ENCODE measurements around the gene ACOT7.

Gene ACOT7

GRCh38 chr1:6270401-6270800 lies 123.2 kb downstream of the ACOT7 start:
- Histone ChIP-seq H3K27me3 (ENCODE audit: insufficient read depth, low read length) (0 out of 2 replicates have a peak, but pooled peaks cover 3% of the 10 kb centered on the region), H3K36me3 (ENCODE audit: insufficient read depth, low read length) (no peaks in the 10 kb centered on the region), H3F3A (ENCODE audit: insufficient read depth, low read length) (no peaks in the 10 kb centered on the region), H3K4me1 (ENCODE audit: insufficient read depth, low read length, severe bottlenecking) (no peaks in the 10 kb centered on the region), H3K27ac (ENCODE audit: low read depth, low read length, poor library complexity, severe bottlenecking) (no peak overlapping the region), H3K9me2 (ENCODE audit: low read depth, low read length) (no peaks in the 10 kb centered on the region), H3K4me2 (ENCODE audit: low read length) (no peak overlapping the region), H4K20me1 (ENCODE audit: insufficient read depth, low read length) (no peaks in the 10 kb centered on the region), H3K9ac (ENCODE audit: low read length) (no peak overlapping the region), H3K4me3 (ENCODE audit: low read depth, low read length, poor library complexity, severe bottlenecking) (no peak overlapping the region), H3K79me2 (ENCODE audit: insufficient read depth, low read length) (no peaks in the 10 kb centered on the region), H2AFZ (ENCODE audit: low read length) (no peak overlapping the region), H3K9me3 (ENCODE audit: low read length) (no peaks in the 10 kb centered on the region)
- TF ChIP-seq CTCF (IDR thresholded peaks at IDR 0.05; ENCODE audit: low read length), result no peak
- no peak for TF ChIP-seq EZH2 (IDR thresholded peaks at IDR 0.05; ENCODE audit: borderline replicate concordance, low read length)

- Histone ChIP-seq H3K4me3 (ENCODE audit: low read depth, low read length, poor library complexity, severe bottlenecking) (no peak overlapping the region), H3K9me2 (ENCODE audit: low read depth, low read length) (no peaks in the 10 kb centered on the region), H3K4me1 (ENCODE audit: insufficient read depth, low read length, severe bottlenecking) (no peaks in the 10 kb centered on the region), H3K4me2 (ENCODE audit: low read length) (no peak overlapping the region), H2AFZ (ENCODE audit: low read length) (no peak overlapping the region), H3F3A (ENCODE audit: insufficient read depth, low read length) (no peaks in the 10 kb centered on the region), H3K9ac (ENCODE audit: low read length) (no peak overlapping the region), H3K9me3 (ENCODE audit: low read length) (no peaks in the 10 kb centered on the region), H3K36me3 (ENCODE audit: insufficient read depth, low read length) (no peaks in the 10 kb centered on the region), H3K79me2 (ENCODE audit: insufficient read depth, low read length) (no peaks in the 10 kb centered on the region), H3K27me3 (ENCODE audit: insufficient read depth, low read length) (0 out of 2 replicates have a peak, but pooled peaks cover 3% of the 10 kb centered on the region), H4K20me1 (ENCODE audit: insufficient read depth, low read length) (no peaks in the 10 kb centered on the region), H3K27ac (ENCODE audit: low read depth, low read length, poor library complexity, severe bottlenecking) (no peak overlapping the region)
- TF ChIP-seq EZH2 (IDR thresholded peaks at IDR 0.05; ENCODE audit: borderline replicate concordance, low read length), result no peak
- TF ChIP-seq CTCF (IDR thresholded peaks at IDR 0.05; ENCODE audit: low read length), result no peak
Observed at GRCh38 chr1:6269720-6270400, 123.7 kb downstream of the ACOT7 start.

GRCh38 chr1:6269296-6269695 lies 124.3 kb downstream of the ACOT7 start:
- H3K4me3 ChIP-seq (ENCODE audit: low read depth, low read length, poor library complexity, severe bottlenecking), result no peak overlapping the region
- no peak overlapping the region for H3K27ac ChIP-seq (ENCODE audit: low read depth, low read length, poor library complexity, severe bottlenecking)
- H3K36me3 ChIP-seq (ENCODE audit: insufficient read depth, low read length), result no peaks in the 10 kb centered on the region

More at GRCh38 chr1:6269296-6269695, 124.3 kb downstream of the ACOT7 start:
- Histone ChIP-seq H3K9me2 (ENCODE audit: low read depth, low read length) (no peaks in the 10 kb centered on the region), H3K79me2 (ENCODE audit: insufficient read depth, low read length) (no peaks in the 10 kb centered on the region), H3K9ac (ENCODE audit: low read length) (no peak overlapping the region), H4K20me1 (ENCODE audit: insufficient read depth, low read length) (no peaks in the 10 kb centered on the region), H3F3A (ENCODE audit: insufficient read depth, low read length) (no peaks in the 10 kb centered on the region), H3K9me3 (ENCODE audit: low read length) (no peaks in the 10 kb centered on the region), H3K4me1 (ENCODE audit: insufficient read depth, low read length, severe bottlenecking) (no peaks in the 10 kb centered on the region), H3K4me2 (ENCODE audit: low read length) (no peak overlapping the region), H2AFZ (ENCODE audit: low read length) (no peak overlapping the region), H3K27me3 (ENCODE audit: insufficient read depth, low read length) (peaks cover 5% of the 10 kb centered on the region; the same call in 1 of the 2 replicates)
- TF ChIP-seq CTCF (IDR thresholded peaks at IDR 0.05; ENCODE audit: low read length) (no peak), EZH2 (IDR thresholded peaks at IDR 0.05; ENCODE audit: borderline replicate concordance, low read length) (no peak)
